ENCODE results near the gene KCNA3.

DNA sequence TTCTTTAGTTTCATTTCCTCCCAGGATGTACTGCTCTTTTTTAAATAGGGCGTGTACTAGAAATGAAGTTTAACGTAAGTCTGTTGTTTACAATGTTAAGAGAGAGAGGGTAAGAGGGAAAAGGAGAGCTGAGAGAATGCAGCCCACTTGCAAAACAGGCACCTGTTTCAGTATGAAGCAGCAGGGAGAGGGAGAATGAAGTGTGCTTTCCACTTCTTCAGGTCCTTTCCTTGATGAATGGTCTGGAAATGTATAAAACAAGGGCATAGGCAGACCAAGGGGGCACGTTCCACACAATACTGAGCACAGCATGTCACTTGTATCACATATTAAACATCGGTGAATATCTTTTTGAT, 2.0 kb downstream of the KCNA3 start:
- TF ChIP-seq, protein P1, sequence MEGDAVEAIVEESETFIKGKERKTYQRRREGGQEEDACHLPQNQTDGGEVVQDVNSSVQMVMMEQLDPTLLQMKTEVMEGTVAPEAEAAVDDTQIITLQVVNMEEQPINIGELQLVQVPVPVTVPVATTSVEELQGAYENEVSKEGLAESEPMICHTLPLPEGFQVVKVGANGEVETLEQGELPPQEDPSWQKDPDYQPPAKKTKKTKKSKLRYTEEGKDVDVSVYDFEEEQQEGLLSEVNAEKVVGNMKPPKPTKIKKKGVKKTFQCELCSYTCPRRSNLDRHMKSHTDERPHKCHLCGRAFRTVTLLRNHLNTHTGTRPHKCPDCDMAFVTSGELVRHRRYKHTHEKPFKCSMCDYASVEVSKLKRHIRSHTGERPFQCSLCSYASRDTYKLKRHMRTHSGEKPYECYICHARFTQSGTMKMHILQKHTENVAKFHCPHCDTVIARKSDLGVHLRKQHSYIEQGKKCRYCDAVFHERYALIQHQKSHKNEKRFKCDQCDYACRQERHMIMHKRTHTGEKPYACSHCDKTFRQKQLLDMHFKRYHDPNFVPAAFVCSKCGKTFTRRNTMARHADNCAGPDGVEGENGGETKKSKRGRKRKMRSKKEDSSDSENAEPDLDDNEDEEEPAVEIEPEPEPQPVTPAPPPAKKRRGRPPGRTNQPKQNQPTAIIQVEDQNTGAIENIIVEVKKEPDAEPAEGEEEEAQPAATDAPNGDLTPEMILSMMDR (IDR thresholded peaks at IDR 0.05), result no peak
- TF ChIP-seq EP300 (IDR thresholded peaks at IDR 0.05), result no peak
